Measurements from ENCODE around the gene ABI1.

DNA sequence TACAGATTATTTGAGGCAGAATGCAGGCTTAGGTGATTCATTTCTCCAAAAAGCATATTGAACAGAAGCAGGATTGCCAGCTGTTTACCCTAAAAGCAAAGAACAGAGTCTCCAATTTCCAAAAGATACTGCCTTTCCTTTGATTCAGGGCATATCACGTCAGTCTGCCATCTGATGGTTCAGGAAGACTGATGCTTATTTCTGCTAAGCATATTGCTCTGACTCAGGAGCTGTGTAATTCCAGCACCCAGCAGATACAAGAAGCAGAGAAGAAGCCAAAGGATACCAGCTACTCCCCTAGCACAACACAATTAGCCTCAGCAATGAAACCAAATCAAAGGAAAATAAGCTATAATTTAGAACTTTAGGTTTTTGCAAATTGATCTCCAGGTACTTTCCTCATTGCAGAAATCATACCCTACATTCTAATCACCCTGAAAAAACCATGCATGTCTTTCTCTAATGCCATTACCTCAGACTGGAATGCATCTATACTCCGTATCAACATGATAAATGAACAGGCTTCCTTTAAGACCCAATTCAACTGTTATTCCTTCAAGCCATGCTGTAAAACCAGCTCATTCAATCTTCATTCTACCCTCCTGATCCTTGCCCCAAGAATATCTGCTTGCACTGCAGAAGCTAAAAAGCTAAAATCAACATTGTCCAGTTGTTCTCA is 55.1 kb downstream of the ABI1 start:
- TF ChIP-seq CTCF (IDR thresholded peaks at IDR 0.05; ENCODE audit: low read length) (no peak), EZH2 (IDR thresholded peaks at IDR 0.05; ENCODE audit: borderline replicate concordance, low read length) (no peak)
